Heart right ventricle (tissue), 16 donors: ENCODE data around the gene APOL3. TPM values are rescaled to one million over a fixed set of nuclear protein-coding genes. Genes with fewer than 3 reads are reported as not detected.

Source experiments
- ATAC-seq, 8 donors: fragments of 200-7000 bp; cut with Tn5 transposase; one replicate each; pipeline ENCODE4 v1.9.1; 2020; ENCODE audit warnings: mild to moderate bottlenecking in 8 of 8, moderate library complexity in 8 of 8, moderate number of reproducible peaks in 1 of 8
- DNase-seq, 2 donors: peaks; one replicate each; pipeline ENCODE4 v3.0.0-alpha.2; 2020
- H3K27ac ChIP-seq, 10 donors: fragments of 200-600 bp; sonication (generic) in 2 of 10; one replicate each; pipeline versions ENCODE4 v1.5.0 to v1.8.0; 2020 to 2022; ENCODE audit warnings: mild to moderate bottlenecking in 3 of 10
- H3K27me3 ChIP-seq, 7 donors: fragments of 200-600 bp; one replicate each; pipeline ENCODE4 v1.8.0; 2021 to 2022; ENCODE audit warnings: mild to moderate bottlenecking in 2 of 7
- H3K36me3 ChIP-seq, 9 donors: fragments of 200-600 bp; sonication (generic) in 1 of 9; one replicate each; pipeline versions ENCODE4 v1.5.0 to v1.8.0; 2020 to 2022; ENCODE audit warnings: mild to moderate bottlenecking in 2 of 9
- H3K4me1 ChIP-seq, 9 donors: fragments of 200-600 bp; sonication (generic) in 1 of 9; one replicate each; pipeline versions ENCODE4 v1.5.0 to v1.8.0; 2020 to 2022; ENCODE audit warnings: mild to moderate bottlenecking in 4 of 9
- H3K4me3 ChIP-seq, 10 donors: fragments of 200-600 bp; sonication (generic) in 2 of 10; one replicate each; pipeline versions ENCODE4 v1.5.0 to v1.8.0; 2020 to 2022; ENCODE audit warnings: mild to moderate bottlenecking in 7 of 10, moderate library complexity in 2 of 10
- H3K9me3 ChIP-seq, 11 donors: fragments of 200-600 bp in 10 of 11; sonication (generic) in 2 of 11; one replicate each; pipeline versions ENCODE4 v1.5.0 to v1.8.0; 2013 to 2022; ENCODE audit warnings: mild to moderate bottlenecking in 2 of 11, control low read depth in 1 of 11, moderate library complexity in 1 of 11
- CTCF ChIP-seq, 9 donors: fragments of 200-600 bp; sonication (generic) in 2 of 9; IDR thresholded peaks; one replicate each; pipeline versions ENCODE4 v1.5.0 to v1.8.0; 2021 to 2022; ENCODE audit warnings: antibody characterized with exemption in 9 of 9, mild to moderate bottlenecking in 5 of 9, moderate library complexity in 1 of 9
- WGBS, 2 donors: extraction: QIAGEN DNeasy Blood & Tissue Kit; methylation state at CpG; one replicate each; pipeline ENCODE4 v1.1.7; 2013; ENCODE audit warnings: inconsistent platforms in 1 of 2; 5-methylcytosine and 5-hydroxymethylcytosine counted together
- intact Hi-C, 10 donors: fragments of 100-400 bp; cut with DNase I; formaldehyde crosslinking; loops; one replicate each; pipeline versions ENCODE4 v1.11.1 to v1.14.2; 2022
- polyA plus RNA-seq, 2 donors: library from polyadenylated mRNA; stranded (reverse); fragments of 200-250 nt; gene quantifications; one replicate each; pipeline ENCODE4 v1.2.3, GENCODE V29; 2013
- total RNA-seq, 10 donors: library from RNA; stranded (reverse); fragmentation: NEBNext Ultra II Directional in 3 of 10; extraction: Animal tissue kit (Norgen Biotek cat#: 25700) in 3 of 10; gene quantifications; one replicate each; pipeline versions ENCODE4 v1.2.1 to v1.2.4, GENCODE V29; 2021 to 2023
- donor health status: Arrhythmogenic right ventricular cardiomyopathy.
- donor health status: ischemic (EF 13 %, LVEDD 7.1; RV severe dilation, severe dysfunction).
- donor health status: healthy with polysubstance abuse.
- donor health status: DM: no; HTN: yes; CAD: no.
- donor health status: DM: no; HTN: no; CAD: no.
- donor health status: ischemic (EF 25% LVEDD 6.9; RV normal size, moderate dysfunction).
- donor health status: ischemic (EF 25% LVEDD 5.7; RV mildly dilated, moderate dysfunction).
- donor health status: healthy.
- donor health status: DM: yes; HTN: yes; CAD: no.
- donor health status: Ischemic cardiomyopathy.
- donor health status: ischemic (EF 35%, LVEDD 5.7; RV mildly dilated, moderate dysfunction).
- donor health status: nonischemic (EF 11% LVEDD 7.7; RV severe dilation, severe dysfunction).
- donor health status: DM: yes; HTN: yes; CAD: no.
- donor health status: PGD.
- donor health status: ischemic (EF 29% LVEDD 5.4; RV normal size, mild dysfunction).
- donor health status: nonischemic (EF 23%, LVEDD 6.1; RV moderate dilation, normal function).

Gene APOL3
- total and polyA plus RNA-seq, 12 donors: 17.1 to 65.9 (median 24.6) TPM

- H3K4me1 ChIP-seq: peaks cover 0 to 9% (median 0%) of the 10 kb centered on the region in 9 donors
- WGBS, 2 donors: 48 to 54% methylated on average over 15 of the region's 15 CpGs
- ATAC-seq (peak in 1 of 8 donors; percentile 27), DNase-seq (no peak)
- H3K36me3 ChIP-seq: no peaks in the 10 kb centered on the region
- no peak overlapping the region for H3K4me3 ChIP-seq
- peaks cover 0 to 3% (median 0%) of the 10 kb centered on the region in 7 donors for H3K27me3 ChIP-seq
- H3K27ac ChIP-seq: no peak overlapping the region
- H3K9me3 ChIP-seq: no peaks in the 10 kb centered on the region
- intact Hi-C loops: loop anchor here in 1 of 10 donors (5.0 kb wide), 1 partner anchor 33 kb away; no protein-coding TSS in a partner anchor
- no peak for TF ChIP-seq CTCF (IDR thresholded peaks at IDR 0.05)
These were observed 50.2 kb downstream of the APOL3 start for GRCh38 chr22:36110306-36110881.

GRCh38 chr22:36107436-36107835 lies 53.1 kb downstream of the APOL3 start:
- Histone ChIP-seq H3K9me3 (no peaks in the 10 kb centered on the region), H3K27ac (no peak overlapping the region), H3K4me3 (no peak overlapping the region), H3K4me1 (peaks cover 0 to 9% (median 0%) of the 10 kb centered on the region in 9 donors), H3K27me3 (peaks cover 0 to 3% (median 0%) of the 10 kb centered on the region in 7 donors), H3K36me3 (no peaks in the 10 kb centered on the region)
- intact Hi-C loops: no loop called here
- no peak for TF ChIP-seq CTCF (IDR thresholded peaks at IDR 0.05)
- DNase-seq (no peak), ATAC-seq (no peak)
- 53 to 57% methylated on average over 8 of the region's 8 CpGs for WGBS, 2 donors

- no peak for TF ChIP-seq CTCF (IDR thresholded peaks at IDR 0.05)
- H3K4me3 ChIP-seq: no peak overlapping the region
- DNase-seq (no peak), ATAC-seq (no peak)
- no peaks in the 10 kb centered on the region for H3K9me3 ChIP-seq
- 90 to 96% methylated on average over 2 of the region's 2 CpGs for WGBS, 2 donors
- peaks cover 0 to 3% (median 0%) of the 10 kb centered on the region in 7 donors for H3K27me3 ChIP-seq
- no peaks in the 10 kb centered on the region for H3K36me3 ChIP-seq
- intact Hi-C loops: no loop called here
- peaks cover 0 to 9% (median 0%) of the 10 kb centered on the region in 9 donors for H3K4me1 ChIP-seq
- no peak overlapping the region for H3K27ac ChIP-seq
These were observed 53.6 kb downstream of the APOL3 start for GRCh38 chr22:36106910-36107309.

- intact Hi-C loops: no loop called here
- H3K27ac ChIP-seq: no peak overlapping the region
- ATAC-seq: no peak
- DNase-seq: no peak
- H3K27me3 ChIP-seq: peaks cover 0 to 3% (median 0%) of the 10 kb centered on the region in 7 donors
- H3K4me3 ChIP-seq: no peak overlapping the region
- no peak for TF ChIP-seq CTCF (IDR thresholded peaks at IDR 0.05)
- WGBS, 2 donors: 82% methylated on average over 5 of the region's 5 CpGs
- H3K36me3 ChIP-seq: no peaks in the 10 kb centered on the region
- H3K4me1 ChIP-seq: peaks cover 0 to 6% (median 0%) of the 10 kb centered on the region in 9 donors
- H3K9me3 ChIP-seq: no peaks in the 10 kb centered on the region
These were observed 55.6 kb downstream of the APOL3 start for GRCh38 chr22:36104988-36105387.
